Endothelial cell of umbilical vein (primary cell): Measurements from ENCODE around the gene ACYP2. TPM values are rescaled to one million over a fixed set of nuclear protein-coding genes. Genes with fewer than 3 reads are reported as not detected.

ENCODE experiments used
- BruUV-seq: library from RNA; stranded (reverse); fragments of 400-500 nt; replicated peaks from 2 replicates; lab custom pipeline; 2021; lab: Mats Ljungman, UMichigan
- CTCF ChIA-PET: fragments of 300-600, 350-600 bp; sonication (Branson Sonifier 250); formaldehyde crosslinking; loops from one replicate; lab custom pipeline; 2021; ENCODE audit warnings: antibody characterized with exemption, inconsistent platforms; lab: Charles Lee
- POLR2A ChIA-PET: fragments of 300-600, 350-600 bp; sonication (Branson Sonifier 250); formaldehyde crosslinking; loops from one replicate; lab custom pipeline; 2021; ENCODE audit warnings: antibody characterized with exemption, inconsistent platforms; lab: Charles Lee
- DNase-seq: peaks from one replicate; pipeline ENCODE4 v3.0.0-alpha.2; 2011; ENCODE audit warnings: low read depth, low spot score
- FAIRE-seq: peaks from 2 replicates; lab custom pipeline; 2011; peaks lifted over from hg19 to GRCh38; lab: Jason Lieb, UNC
- H2AFZ ChIP-seq: 2 replicates; pipeline ENCODE4 v1.6.0; 2012; ENCODE audit warnings: low read depth, low read length, control low read depth, inconsistent platforms
- H3K27ac ChIP-seq: 2 replicates; pipeline ENCODE4 v1.5.1; 2011; ENCODE audit warnings: low read depth, mild to moderate bottlenecking, control low read depth, low read length, moderate library complexity; ENCODE audit not compliant: insufficient read depth
- H3K27me3 ChIP-seq, 2 experiments: 2 replicates each; pipeline versions ENCODE4 v1.6.0 to v1.6.1; 2011; ENCODE audit warnings: low read length in 2 of 2, mixed read lengths in 1 of 2; ENCODE audit not compliant: control insufficient read depth in 2 of 2, insufficient read depth in 2 of 2
- H3K36me3 ChIP-seq, 2 experiments: 2 replicates in 1 of 2; 3 replicates in 1 of 2; pipeline ENCODE4 v1.5.1; 2011; ENCODE audit warnings: low read length in 2 of 2, mild to moderate bottlenecking in 1 of 2, moderate library complexity in 1 of 2; ENCODE audit not compliant: control insufficient read depth in 2 of 2, insufficient read depth in 2 of 2; ENCODE audit errors: extremely low read depth in 1 of 2
- H3K4me1 ChIP-seq: 3 replicates; pipeline ENCODE4 v1.5.1; 2011; ENCODE audit warnings: mild to moderate bottlenecking, low read length; ENCODE audit not compliant: control insufficient read depth, insufficient read depth; ENCODE audit errors: extremely low read depth
- H3K4me2 ChIP-seq: 2 replicates; pipeline ENCODE4 v1.6.1; 2011; ENCODE audit warnings: low read length, control low read depth, mixed read lengths; ENCODE audit not compliant: insufficient read depth
- H3K4me3 ChIP-seq, 3 experiments: fragments of 200-600 bp in 1 of 3; sonication (generic), shearing (Covaris generic) in 1 of 3; replicated peaks in 1 of 3; 2 replicates each; pipeline ENCODE4 v1.5.1; 2011 to 2016; ENCODE audit warnings: control low read depth in 3 of 3, low read length in 3 of 3, mild to moderate bottlenecking in 2 of 3, inconsistent platforms in 1 of 3, low read depth in 1 of 3, moderate library complexity in 1 of 3; ENCODE audit not compliant: insufficient read depth in 1 of 3
- H3K79me2 ChIP-seq: 2 replicates; pipeline ENCODE4 v1.6.0; 2012; ENCODE audit warnings: low read length, inconsistent platforms; ENCODE audit not compliant: control insufficient read depth, insufficient read depth
- H3K9ac ChIP-seq: replicated peaks from 2 replicates; pipeline ENCODE3; 2011; ENCODE audit warnings: low read length, control low read depth; ENCODE audit not compliant: insufficient read depth; ENCODE audit errors: extremely low read depth
- H3K9me1 ChIP-seq: replicated peaks from 3 replicates; pipeline ENCODE4 v1.6.0; 2011; ENCODE audit warnings: mild to moderate bottlenecking, low read length; ENCODE audit not compliant: control insufficient read depth, insufficient read depth; ENCODE audit errors: extremely low read depth
- H3K9me3 ChIP-seq: replicated peaks from 2 replicates; pipeline ENCODE4 v1.5.1; 2012; ENCODE audit warnings: low read length, inconsistent platforms; ENCODE audit not compliant: control insufficient read depth, insufficient read depth
- H4K20me1 ChIP-seq: replicated peaks from 2 replicates; pipeline ENCODE3; 2011; ENCODE audit warnings: mild to moderate bottlenecking, low read length; ENCODE audit not compliant: control insufficient read depth, insufficient read depth; ENCODE audit errors: extremely low read depth
- CTCF ChIP-seq, 2 donors: IDR thresholded peaks; 1 replicate in 1 of 2; 2 replicates in 1 of 2; pipeline ENCODE4 v1.5.1; 2011; ENCODE audit warnings: low read length in 2 of 2, mild to moderate bottlenecking in 2 of 2, moderate library complexity in 2 of 2, control low read depth in 1 of 2, inconsistent platforms in 1 of 2, low read depth in 1 of 2; ENCODE audit not compliant: insufficient read depth in 1 of 2; ENCODE audit errors: extremely low read depth in 1 of 2
- EZH2 ChIP-seq: IDR thresholded peaks from 2 replicates; pipeline ENCODE4 v1.6.1; 2012; ENCODE audit warnings: borderline replicate concordance, low read depth, mild to moderate bottlenecking, moderate library complexity, low read length, inconsistent platforms; ENCODE audit not compliant: severe bottlenecking
- FOS ChIP-seq: IDR thresholded peaks from 2 replicates; pipeline ENCODE4 v1.6.1; 2011; ENCODE audit warnings: mild to moderate bottlenecking, low read length, moderate library complexity, borderline replicate concordance; ENCODE audit not compliant: insufficient read depth
- GATA2 ChIP-seq: IDR thresholded peaks from 2 replicates; pipeline ENCODE4 v1.7.0; 2011; ENCODE audit warnings: low read depth, mild to moderate bottlenecking, moderate library complexity, mixed read lengths, low read length; ENCODE audit not compliant: insufficient read length, insufficient read depth
- JUN ChIP-seq: IDR thresholded peaks from 2 replicates; pipeline ENCODE4 v1.6.1; 2011; ENCODE audit warnings: borderline replicate concordance, low read depth; ENCODE audit not compliant: insufficient read length, insufficient read depth
- MAX ChIP-seq: IDR thresholded peaks from 2 replicates; pipeline ENCODE4 v1.6.1; 2011; ENCODE audit not compliant: insufficient read depth, insufficient read length
- MYC ChIP-seq: IDR thresholded peaks from one replicate; pipeline ENCODE4 v1.6.1; 2011; ENCODE audit warnings: mild to moderate bottlenecking, low read depth, low read length
- POLR2A ChIP-seq: IDR thresholded peaks from 2 replicates; pipeline ENCODE4 v1.6.1; 2012; ENCODE audit warnings: low read depth, mild to moderate bottlenecking, control low read depth, low read length
- POLR2AphosphoS5 ChIP-seq: IDR thresholded peaks from 2 replicates; pipeline ENCODE4 v1.6.1; 2012; ENCODE audit warnings: low read depth, mild to moderate bottlenecking, control low read depth, low read length, moderate library complexity; ENCODE audit not compliant: insufficient read depth
- dilution Hi-C: fragments of 300-500 bp; cut with MboI; formaldehyde crosslinking; loops from one replicate; pipeline ENCODE4 v1.15.0; 2019; ENCODE audit warnings: low sequenced_read_pairs; ENCODE audit not compliant: extremely low pct_ligation_motif_present
- intact Hi-C: fragments of 100-400 bp; cut with micrococcal nuclease; formaldehyde crosslinking; loops from one replicate; pipeline ENCODE4 v1.10.0; 2022
- polyA plus RNA-seq, 4 experiments: library from polyadenylated mRNA; depleted of rRNA in 3 of 4; stranded (reverse) in 3 of 4; unstranded in 1 of 4; fragments of >200 nt; gene quantifications; 2 replicates each; pipeline versions ENCODE4 v1.2.1 to v1.2.3, GENCODE V29; 2011 to 2012; ENCODE audit warnings: missing spikeins in 1 of 4
- total RNA-seq: library from RNA; stranded (reverse); gene quantifications from 2 replicates; pipeline ENCODE4 v1.2.3, GENCODE V29; 2021

Gene ACYP2
- total and polyA plus RNA-seq, 2 donors (not counting 3 experiments of a cell fraction or from before 2014, with no cell fraction given), result 3.9 to 7.9 TPM

GRCh38 chr2:54303631-54304030 is 188.2 kb downstream of the ACYP2 start:
- H3K4me1 ChIP-seq, result no peaks in the 10 kb centered on the region
- intact Hi-C loops (no loop called here), dilution Hi-C loops (no loop called here)
- no peak for TF ChIP-seq CTCF (IDR thresholded peaks at IDR 0.05; ENCODE audit: extremely low read depth in 1 of 2, insufficient read depth in 1 of 2, low read depth in 1 of 2, low read length in 2 of 2)
- no peak for TF ChIP-seq POLR2AphosphoS5
- no peak for TF ChIP-seq JUN
- TF ChIP-seq MAX, result no peak
- TF ChIP-seq FOS, result no peak
- TF ChIP-seq MYC, result no peak
- TF ChIP-seq POLR2A, result no peak
- no peak for TF ChIP-seq EZH2
- TF ChIP-seq GATA2, result no peak
- no peak overlapping the region for H3K4me3 ChIP-seq
- ChIA-PET CTCF (interaction anchor here (1.0 to 1.9 kb wide), 2 partner anchors 10 to 12 kb away, joined by 3 to 4 read pairs; no protein-coding TSS in a partner anchor), POLR2A (no interaction called here)
- H3K9me3 ChIP-seq, result no peaks in the 10 kb centered on the region
- H3K4me2 ChIP-seq, result no peak overlapping the region
- no peaks in the 10 kb centered on the region for H3K36me3 ChIP-seq
- no peak overlapping the region for H3K27ac ChIP-seq
- no TSS peak for BruUV-seq
- H3K9ac ChIP-seq, result no peak overlapping the region
- no peaks in the 10 kb centered on the region for H4K20me1 ChIP-seq
- H3K79me2 ChIP-seq, result no peaks in the 10 kb centered on the region
- H3K9me1 ChIP-seq, result no peaks in the 10 kb centered on the region
- H3K27me3 ChIP-seq, result no peaks in the 10 kb centered on the region
- no peak for DNase-seq
- H2AFZ ChIP-seq, result no peak overlapping the region
- no peak for FAIRE-seq
